D721Med (cell line): ENCODE data around the gene EPHB6.
A peak's percentile ranks its signal among the peaks of the same experiment; 100 is the strongest.

Experiments
- DNase-seq: peaks from one replicate; pipeline ENCODE4 v3.0.0; 2011; ENCODE audit warnings: low spot score; ENCODE audit not compliant: insufficient read length
- FAIRE-seq: peaks from 2 replicates; lab custom pipeline; 2011; peaks lifted over from hg19 to GRCh38; lab: Jason Lieb, UNC
- CTCF ChIP-seq: IDR thresholded peaks from 2 replicates; pipeline ENCODE4 v1.5.1; 2012; ENCODE audit warnings: mild to moderate bottlenecking, control low read depth; ENCODE audit not compliant: insufficient read depth; ENCODE audit errors: missing control alignments

The EPHB6 gene

DNA sequence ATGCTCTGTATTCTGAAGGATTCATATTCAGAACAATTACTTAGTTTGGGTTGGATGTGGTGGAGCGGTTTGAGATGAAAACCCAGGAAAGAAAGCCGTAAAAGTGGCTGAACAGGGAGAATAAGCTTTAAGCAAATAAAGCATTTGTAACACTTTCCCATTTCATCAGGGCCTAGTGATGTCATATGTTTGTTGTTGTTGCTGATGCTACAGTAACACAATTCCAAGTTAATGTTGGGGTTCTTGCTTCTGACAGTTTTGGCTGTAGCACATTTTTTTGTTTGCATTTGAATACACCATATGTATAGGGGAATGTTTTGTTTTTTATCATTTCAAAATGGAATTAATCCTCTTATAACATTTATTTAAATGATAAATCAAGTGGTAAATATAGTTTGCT, 40.4 kb upstream of the EPHB6 start:
- no peak for TF ChIP-seq CTCF
- FAIRE-seq (no peak), DNase-seq (no peak)

DNA sequence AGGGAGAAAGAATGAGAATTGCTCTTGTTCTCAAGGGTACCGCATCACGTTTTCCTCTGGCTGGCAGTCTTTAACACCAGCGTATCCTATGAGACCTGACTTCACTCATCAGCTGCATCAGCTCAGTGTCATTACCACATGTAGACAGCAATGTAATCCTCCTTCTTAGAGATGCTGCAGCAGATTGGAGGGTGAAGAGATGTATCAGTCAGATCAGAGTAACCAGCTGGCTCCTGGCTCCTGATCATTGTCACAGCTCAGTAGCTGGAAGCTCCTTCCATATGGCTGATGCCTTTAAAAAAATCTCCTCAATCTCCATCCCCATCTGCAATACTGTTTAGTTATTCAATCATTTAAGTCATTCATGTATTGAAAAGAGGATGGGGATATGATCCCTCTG, 39.7 kb upstream of the EPHB6 start:
- no peak for TF ChIP-seq CTCF
- FAIRE-seq, result peak; percentile 89
- DNase-seq, result peak; percentile 45

DNA sequence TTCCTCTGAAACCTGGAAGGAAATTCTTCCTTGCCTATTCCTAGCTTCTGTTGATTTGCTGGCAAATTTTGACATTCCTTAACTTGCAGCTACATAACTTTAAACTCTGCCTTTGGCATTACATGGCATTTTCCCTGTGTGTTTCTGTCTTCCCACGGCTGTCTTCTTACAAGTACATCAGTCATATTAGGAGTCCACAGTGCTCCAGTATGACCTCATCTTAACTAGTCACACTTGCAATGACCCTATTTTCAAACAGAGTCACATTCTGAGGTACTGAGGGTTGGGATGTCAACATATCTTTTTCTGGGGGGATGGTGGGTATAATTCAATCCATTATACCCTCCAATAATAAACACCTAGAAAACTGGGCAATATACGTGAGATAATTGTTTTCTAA, 37.4 kb upstream of the EPHB6 start:
- DNase-seq, result no peak
- FAIRE-seq, result no peak

DNA sequence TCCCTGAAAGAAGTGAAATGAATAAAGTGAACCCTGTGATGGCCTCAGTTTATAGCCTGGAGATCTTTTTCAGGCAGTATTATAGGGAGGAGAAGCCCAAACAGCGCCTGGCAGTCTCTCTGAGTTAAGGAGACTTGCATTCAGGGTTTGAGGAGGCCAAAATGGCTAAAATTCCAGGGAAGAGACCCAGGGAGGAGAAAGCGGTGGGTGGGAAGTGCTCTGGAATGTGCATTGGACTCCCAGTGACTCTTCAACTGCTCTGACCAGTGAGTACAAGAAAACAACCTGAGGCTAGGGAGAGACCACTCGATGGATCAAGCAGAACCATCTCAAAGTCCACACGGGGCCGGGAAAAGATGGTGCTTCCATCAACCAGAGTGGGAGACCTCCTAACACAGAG, 35.3 kb upstream of the EPHB6 start:
- TF ChIP-seq CTCF, result no peak
- DNase-seq (no peak), FAIRE-seq (no peak)

More for the DNA sequence above, 37.4 kb upstream of the EPHB6 start:
- no peak for TF ChIP-seq CTCF

DNA sequence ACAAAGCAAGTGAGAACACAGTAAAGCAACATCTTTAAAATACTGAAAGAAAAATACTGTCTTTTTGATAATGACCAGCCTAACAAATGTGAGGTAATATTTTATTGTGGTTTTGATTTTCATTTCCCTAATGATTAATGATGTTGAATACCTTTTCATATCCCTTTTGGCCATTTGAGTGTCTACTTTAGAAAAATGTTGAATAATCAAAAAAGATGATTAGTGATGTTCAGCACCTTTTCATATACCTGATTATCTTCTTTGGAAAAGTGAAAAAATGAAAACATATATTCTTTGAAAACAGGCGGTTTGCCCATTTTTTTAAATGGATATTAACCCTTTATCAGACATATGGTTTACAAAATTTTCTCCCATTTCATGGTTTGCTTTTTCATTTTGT, 32.2 kb upstream of the EPHB6 start:
- no peak for DNase-seq
- FAIRE-seq, result no peak
- TF ChIP-seq CTCF, result no peak

GRCh38 chr7:142827951-142828500, 26.9 kb upstream of the EPHB6 start:
- FAIRE-seq (no peak), DNase-seq (no peak)
- no peak for TF ChIP-seq CTCF

GRCh38 chr7:142832417-142832816, 22.5 kb upstream of the EPHB6 start:
- DNase-seq, result no peak
- TF ChIP-seq CTCF, result no peak
- no peak for FAIRE-seq
